Measurements from ENCODE around the gene PDIA5.

PDIA5 gene

GRCh38 chr3:123071581-123071980, 4.8 kb downstream of the PDIA5 start:
- no peak for DNase-seq (ENCODE audit: low read depth)

- no peak for DNase-seq (ENCODE audit: low read depth)
Observed at GRCh38 chr3:123072152-123072551, 5.3 kb downstream of the PDIA5 start.

- DNase-seq (ENCODE audit: low read depth) = no peak
Observed at GRCh38 chr3:123072564-123072963, 5.7 kb downstream of the PDIA5 start.

- no peak for DNase-seq (ENCODE audit: low read depth)
Observed at GRCh38 chr3:123075359-123075758, 8.5 kb downstream of the PDIA5 start.

GRCh38 chr3:123076112-123076495, 9.3 kb downstream of the PDIA5 start:
- no peak for DNase-seq (ENCODE audit: low read depth)

GRCh38 chr3:123076496-123077418, 9.9 kb downstream of the PDIA5 start:
- DNase-seq (ENCODE audit: low read depth) = no peak

- no peak for DNase-seq (ENCODE audit: low read depth)
Observed at GRCh38 chr3:123078101-123078500, 11.3 kb downstream of the PDIA5 start.

GRCh38 chr3:123080864-123081562, 14.2 kb downstream of the PDIA5 start:
- DNase-seq (ENCODE audit: low read depth) = no peak

GRCh38 chr3:123081718-123082369, 15.0 kb downstream of the PDIA5 start:
- no peak for DNase-seq (ENCODE audit: low read depth)

GRCh38 chr3:123082370-123083065, 15.7 kb downstream of the PDIA5 start:
- no peak for DNase-seq (ENCODE audit: low read depth)

- no peak for DNase-seq (ENCODE audit: low read depth)
Observed at GRCh38 chr3:123083383-123084124, 16.7 kb downstream of the PDIA5 start.

GRCh38 chr3:123084192-123084591, 17.4 kb downstream of the PDIA5 start:
- no peak for DNase-seq (ENCODE audit: low read depth)

GRCh38 chr3:123084738-123085237, 18.0 kb downstream of the PDIA5 start:
- no peak for DNase-seq (ENCODE audit: low read depth)

GRCh38 chr3:123085293-123085931, 18.6 kb downstream of the PDIA5 start:
- no peak for DNase-seq (ENCODE audit: low read depth)

GRCh38 chr3:123085932-123086627, 19.3 kb downstream of the PDIA5 start:
- DNase-seq (ENCODE audit: low read depth) = no peak

GRCh38 chr3:123088387-123088786, 21.6 kb downstream of the PDIA5 start:
- no peak for DNase-seq (ENCODE audit: low read depth)

GRCh38 chr3:123089611-123090331, 22.9 kb downstream of the PDIA5 start:
- no peak for DNase-seq (ENCODE audit: low read depth)

- DNase-seq (ENCODE audit: low read depth) = no peak
Observed at GRCh38 chr3:123090728-123091531, 24.1 kb downstream of the PDIA5 start.

- no peak for DNase-seq (ENCODE audit: low read depth)
Observed at GRCh38 chr3:123092243-123092642, 25.4 kb downstream of the PDIA5 start.
